ENCODE data around the gene CNTNAP5. TPM values are rescaled to one million over a fixed set of nuclear protein-coding genes. Genes with fewer than 3 reads are reported as not detected.

The CNTNAP5 gene
- total and polyA plus RNA-seq, 2 of the 13 experiments (the other 11 are each of a cell fraction or from before 2014, with no cell fraction given) = not detected

DNA sequence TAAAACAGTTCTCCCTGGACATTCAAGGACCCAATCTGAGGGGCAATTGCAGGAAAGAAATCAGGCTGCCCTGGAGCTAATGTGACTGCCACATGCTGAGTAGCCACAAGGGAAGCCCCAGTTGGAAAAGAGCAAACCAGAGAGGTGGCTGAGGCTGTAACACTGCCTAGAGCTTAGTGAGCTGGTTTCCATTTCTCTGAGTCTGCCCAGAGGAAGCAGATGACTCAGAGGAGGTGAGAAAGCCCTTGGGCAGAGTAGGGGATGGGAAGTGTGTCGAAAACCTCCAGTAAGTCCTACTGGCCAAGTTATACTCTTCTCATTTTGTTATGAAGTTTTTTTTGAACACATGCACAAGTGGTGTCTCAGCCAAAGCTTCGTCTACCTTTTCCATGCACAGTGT lies 753.0 kb downstream of the CNTNAP5 start (continued):
- TF ChIP-seq, protein P1, sequence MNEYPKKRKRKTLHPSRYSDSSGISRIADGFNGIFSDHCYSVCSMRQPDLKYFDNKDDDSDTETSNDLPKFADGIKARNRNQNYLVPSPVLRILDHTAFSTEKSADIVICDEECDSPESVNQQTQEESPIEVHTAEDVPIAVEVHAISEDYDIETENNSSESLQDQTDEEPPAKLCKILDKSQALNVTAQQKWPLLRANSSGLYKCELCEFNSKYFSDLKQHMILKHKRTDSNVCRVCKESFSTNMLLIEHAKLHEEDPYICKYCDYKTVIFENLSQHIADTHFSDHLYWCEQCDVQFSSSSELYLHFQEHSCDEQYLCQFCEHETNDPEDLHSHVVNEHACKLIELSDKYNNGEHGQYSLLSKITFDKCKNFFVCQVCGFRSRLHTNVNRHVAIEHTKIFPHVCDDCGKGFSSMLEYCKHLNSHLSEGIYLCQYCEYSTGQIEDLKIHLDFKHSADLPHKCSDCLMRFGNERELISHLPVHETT (CRISPR knock-in tag; conservative IDR thresholded peaks at IDR 0.05) = no peak
- TF ChIP-seq TBX3 (IDR thresholded peaks at IDR 0.05; ENCODE audit: borderline replicate concordance) = no peak
- TF ChIP-seq ZKSCAN8 (CRISPR knock-in tag; IDR thresholded peaks at IDR 0.05; ENCODE audit: borderline replicate concordance) = no peak
- no peak for TF ChIP-seq DNMT1 (CRISPR knock-in tag; IDR thresholded peaks at IDR 0.05)
- no peak for TF ChIP-seq NBN (conservative IDR thresholded peaks at IDR 0.05)
- TF ChIP-seq POLR2A (IDR thresholded peaks at IDR 0.05; ENCODE audit: insufficient read depth in 1 of 2, low read depth in 2 of 2, low read length in 2 of 2) = no peak
- TF ChIP-seq EHMT2 (IDR thresholded peaks at IDR 0.05; ENCODE audit: borderline replicate concordance, low read depth, low read length) = no peak

DNA sequence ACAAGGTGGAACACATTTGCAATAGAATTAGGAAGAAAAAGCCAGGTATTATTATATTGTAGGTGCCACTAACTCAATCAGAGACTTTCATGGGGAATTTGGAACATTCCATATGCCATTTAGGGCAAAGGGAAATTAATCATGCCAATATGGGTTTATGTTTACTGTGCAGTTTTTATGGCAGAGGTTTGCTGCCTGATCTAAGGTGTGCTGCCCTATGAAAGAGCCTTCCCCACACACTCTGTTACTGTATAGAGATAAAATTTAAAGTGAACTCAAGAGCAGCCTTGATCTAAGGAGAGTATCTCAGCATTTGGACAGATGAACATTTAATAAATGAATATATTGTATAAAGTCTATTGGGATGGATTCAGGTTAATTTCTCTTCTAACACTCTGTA lies 771.6 kb downstream of the CNTNAP5 start:
- DNase-seq (ENCODE audit: low spot score) = no peak
- H3K27ac ChIP-seq (ENCODE audit: extremely low read length, insufficient read depth, low read length) = no peak overlapping the region
- H3K27me3 ChIP-seq (ENCODE audit: control insufficient read depth in 1 of 2, insufficient read depth in 2 of 2, low read length in 2 of 2) = no peaks in the 10 kb centered on the region
- H3K79me2 ChIP-seq (ENCODE audit: insufficient read depth, low read length) = no peaks in the 10 kb centered on the region
- no peaks in the 10 kb centered on the region for H3K9me3 ChIP-seq (ENCODE audit: low read length)
- H3K4me3 ChIP-seq (replicated peaks in 1 of 3; ENCODE audit: insufficient read depth in 1 of 3, low read depth in 2 of 3, low read length in 3 of 3) = no peak overlapping the region
- no peak overlapping the region for H3K9ac ChIP-seq (ENCODE audit: insufficient read depth, low read depth, low read length)
- intact Hi-C loops (cut with micrococcal nuclease; ENCODE audit: unreplicated experiment) = no loop called here
- H3K4me2 ChIP-seq (ENCODE audit: low read depth, low read length) = no peak overlapping the region
- in situ Hi-C loops (cut with HindIII; ENCODE audit: extremely low pct_ligation_motif_present, low pct_unique_long_range_greater_than_20kb) = no loop called here
- no TSS peak for BruUV-seq (replicated peaks)
- ATAC-seq = no peak
- no peak overlapping the region for H2AFZ ChIP-seq (ENCODE audit: low read length)
- no peaks in the 10 kb centered on the region for H3K4me1 ChIP-seq (ENCODE audit: insufficient read depth, low read length)
- H4K20me1 ChIP-seq (ENCODE audit: insufficient read depth, low read length) = no peaks in the 10 kb centered on the region
- ChIA-PET POLR2A (no interaction called here), CTCF (ENCODE audit: low intra/inter-chr PET ratio, low total read pairs) (no interaction called here)
- no peaks in the 10 kb centered on the region for H3K36me3 ChIP-seq (replicated peaks in 1 of 2; ENCODE audit: control insufficient read depth in 1 of 2, insufficient read depth in 2 of 2, low read length in 2 of 2)
- FAIRE-seq = no peak
- TF ChIP-seq, protein P2, sequence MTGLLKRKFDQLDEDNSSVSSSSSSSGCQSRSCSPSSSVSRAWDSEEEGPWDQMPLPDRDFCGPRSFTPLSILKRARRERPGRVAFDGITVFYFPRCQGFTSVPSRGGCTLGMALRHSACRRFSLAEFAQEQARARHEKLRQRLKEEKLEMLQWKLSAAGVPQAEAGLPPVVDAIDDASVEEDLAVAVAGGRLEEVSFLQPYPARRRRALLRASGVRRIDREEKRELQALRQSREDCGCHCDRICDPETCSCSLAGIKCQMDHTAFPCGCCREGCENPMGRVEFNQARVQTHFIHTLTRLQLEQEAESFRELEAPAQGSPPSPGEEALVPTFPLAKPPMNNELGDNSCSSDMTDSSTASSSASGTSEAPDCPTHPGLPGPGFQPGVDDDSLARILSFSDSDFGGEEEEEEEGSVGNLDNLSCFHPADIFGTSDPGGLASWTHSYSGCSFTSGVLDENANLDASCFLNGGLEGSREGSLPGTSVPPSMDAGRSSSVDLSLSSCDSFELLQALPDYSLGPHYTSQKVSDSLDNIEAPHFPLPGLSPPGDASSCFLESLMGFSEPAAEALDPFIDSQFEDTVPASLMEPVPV (CRISPR knock-in tag; IDR thresholded peaks at IDR 0.05) = no peak
- TF ChIP-seq ZNF879 (CRISPR knock-in tag; IDR thresholded peaks at IDR 0.05) (no peak), ZNF354B (CRISPR knock-in tag; IDR thresholded peaks at IDR 0.05) (no peak), MXI1 (IDR thresholded peaks at IDR 0.05; ENCODE audit: borderline replicate concordance, low read depth, low read length) (no peak), ASH2L (IDR thresholded peaks at IDR 0.05; ENCODE audit: insufficient read length, low read depth, low read length) (no peak), BCL6 (CRISPR knock-in tag; IDR thresholded peaks at IDR 0.05) (no peak), FOXK1 (CRISPR knock-in tag; IDR thresholded peaks at IDR 0.05; ENCODE audit: borderline replicate concordance, low read depth) (no peak), ZNF124 (CRISPR knock-in tag; IDR thresholded peaks at IDR 0.05) (no peak)
- TF ChIP-seq, protein P3, sequence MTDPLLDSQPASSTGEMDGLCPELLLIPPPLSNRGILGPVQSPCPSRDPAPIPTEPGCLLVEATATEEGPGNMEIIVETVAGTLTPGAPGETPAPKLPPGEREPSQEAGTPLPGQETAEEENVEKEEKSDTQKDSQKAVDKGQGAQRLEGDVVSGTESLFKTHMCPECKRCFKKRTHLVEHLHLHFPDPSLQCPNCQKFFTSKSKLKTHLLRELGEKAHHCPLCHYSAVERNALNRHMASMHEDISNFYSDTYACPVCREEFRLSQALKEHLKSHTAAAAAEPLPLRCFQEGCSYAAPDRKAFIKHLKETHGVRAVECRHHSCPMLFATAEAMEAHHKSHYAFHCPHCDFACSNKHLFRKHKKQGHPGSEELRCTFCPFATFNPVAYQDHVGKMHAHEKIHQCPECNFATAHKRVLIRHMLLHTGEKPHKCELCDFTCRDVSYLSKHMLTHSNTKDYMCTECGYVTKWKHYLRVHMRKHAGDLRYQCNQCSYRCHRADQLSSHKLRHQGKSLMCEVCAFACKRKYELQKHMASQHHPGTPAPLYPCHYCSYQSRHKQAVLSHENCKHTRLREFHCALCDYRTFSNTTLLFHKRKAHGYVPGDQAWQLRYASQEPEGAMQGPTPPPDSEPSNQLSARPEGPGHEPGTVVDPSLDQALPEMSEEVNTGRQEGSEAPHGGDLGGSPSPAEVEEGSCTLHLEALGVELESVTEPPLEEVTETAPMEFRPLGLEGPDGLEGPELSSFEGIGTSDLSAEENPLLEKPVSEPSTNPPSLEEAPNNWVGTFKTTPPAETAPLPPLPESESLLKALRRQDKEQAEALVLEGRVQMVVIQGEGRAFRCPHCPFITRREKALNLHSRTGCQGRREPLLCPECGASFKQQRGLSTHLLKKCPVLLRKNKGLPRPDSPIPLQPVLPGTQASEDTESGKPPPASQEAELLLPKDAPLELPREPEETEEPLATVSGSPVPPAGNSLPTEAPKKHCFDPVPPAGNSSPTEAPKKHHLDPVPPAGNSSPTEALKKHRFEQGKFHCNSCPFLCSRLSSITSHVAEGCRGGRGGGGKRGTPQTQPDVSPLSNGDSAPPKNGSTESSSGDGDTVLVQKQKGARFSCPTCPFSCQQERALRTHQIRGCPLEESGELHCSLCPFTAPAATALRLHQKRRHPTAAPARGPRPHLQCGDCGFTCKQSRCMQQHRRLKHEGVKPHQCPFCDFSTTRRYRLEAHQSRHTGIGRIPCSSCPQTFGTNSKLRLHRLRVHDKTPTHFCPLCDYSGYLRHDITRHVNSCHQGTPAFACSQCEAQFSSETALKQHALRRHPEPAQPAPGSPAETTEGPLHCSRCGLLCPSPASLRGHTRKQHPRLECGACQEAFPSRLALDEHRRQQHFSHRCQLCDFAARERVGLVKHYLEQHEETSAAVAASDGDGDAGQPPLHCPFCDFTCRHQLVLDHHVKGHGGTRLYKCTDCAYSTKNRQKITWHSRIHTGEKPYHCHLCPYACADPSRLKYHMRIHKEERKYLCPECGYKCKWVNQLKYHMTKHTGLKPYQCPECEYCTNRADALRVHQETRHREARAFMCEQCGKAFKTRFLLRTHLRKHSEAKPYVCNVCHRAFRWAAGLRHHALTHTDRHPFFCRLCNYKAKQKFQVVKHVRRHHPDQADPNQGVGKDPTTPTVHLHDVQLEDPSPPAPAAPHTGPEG (CRISPR knock-in tag; IDR thresholded peaks at IDR 0.05) = no peak
